HG03432 (cell line): ENCODE measurements around the gene ARL14EPL.

Source experiments
- ATAC-seq: cut with Tn5 transposase; IDR thresholded peaks from one replicate; pipeline ENCODE4 v1.9.1; 2021; ENCODE audit warnings: mild to moderate bottlenecking, moderate library complexity; ENCODE audit not compliant: unreplicated experiment

The ARL14EPL gene

DNA sequence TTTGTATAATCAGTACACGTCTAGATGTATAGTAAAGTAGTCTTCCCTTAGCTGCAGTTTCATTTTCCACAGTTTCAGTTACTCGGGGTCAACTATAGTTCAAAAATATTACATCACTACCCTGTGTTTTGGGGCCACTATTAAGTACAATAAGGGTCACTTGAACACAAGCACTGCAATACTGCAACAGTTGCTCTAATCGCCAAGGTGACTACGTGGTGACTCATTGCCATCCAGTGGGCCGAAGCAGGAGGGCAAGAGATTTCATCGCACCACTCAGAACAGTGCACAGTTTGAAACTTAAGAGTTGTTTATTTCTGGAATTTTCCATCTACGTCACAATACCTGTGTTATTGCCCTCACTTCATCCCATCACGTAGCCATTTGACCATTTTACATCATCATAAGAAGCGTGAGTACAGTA lies at the start of gene ARL14EPL:
Gene ARL14EPL (plus strand): TSS at position 379 of the 424 bp plus-strand sequence. CDS start 18,994 bp downstream, outside the sequence.
- ATAC-seq = peak; percentile 73

DNA sequence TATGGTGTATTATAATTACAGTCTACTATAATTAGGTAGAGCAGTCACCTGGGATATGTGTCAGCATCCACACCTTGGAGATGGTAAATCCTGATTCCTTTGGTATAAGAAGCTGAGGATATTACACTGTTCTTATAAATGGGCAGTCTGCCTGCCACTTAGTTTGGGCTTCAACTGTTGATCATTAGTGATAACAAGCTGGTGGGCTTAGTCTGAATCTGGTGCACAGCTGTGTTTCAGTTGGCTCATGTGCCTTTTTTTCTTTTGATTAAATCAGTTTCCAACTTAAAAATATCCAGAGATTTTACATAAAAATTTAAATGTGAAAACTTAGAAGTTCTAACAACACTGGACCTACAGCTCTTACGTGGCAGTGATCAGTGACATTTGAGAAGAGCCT lies 48.8 kb upstream of the ARL14EPL start:
- ATAC-seq = no peak

DNA sequence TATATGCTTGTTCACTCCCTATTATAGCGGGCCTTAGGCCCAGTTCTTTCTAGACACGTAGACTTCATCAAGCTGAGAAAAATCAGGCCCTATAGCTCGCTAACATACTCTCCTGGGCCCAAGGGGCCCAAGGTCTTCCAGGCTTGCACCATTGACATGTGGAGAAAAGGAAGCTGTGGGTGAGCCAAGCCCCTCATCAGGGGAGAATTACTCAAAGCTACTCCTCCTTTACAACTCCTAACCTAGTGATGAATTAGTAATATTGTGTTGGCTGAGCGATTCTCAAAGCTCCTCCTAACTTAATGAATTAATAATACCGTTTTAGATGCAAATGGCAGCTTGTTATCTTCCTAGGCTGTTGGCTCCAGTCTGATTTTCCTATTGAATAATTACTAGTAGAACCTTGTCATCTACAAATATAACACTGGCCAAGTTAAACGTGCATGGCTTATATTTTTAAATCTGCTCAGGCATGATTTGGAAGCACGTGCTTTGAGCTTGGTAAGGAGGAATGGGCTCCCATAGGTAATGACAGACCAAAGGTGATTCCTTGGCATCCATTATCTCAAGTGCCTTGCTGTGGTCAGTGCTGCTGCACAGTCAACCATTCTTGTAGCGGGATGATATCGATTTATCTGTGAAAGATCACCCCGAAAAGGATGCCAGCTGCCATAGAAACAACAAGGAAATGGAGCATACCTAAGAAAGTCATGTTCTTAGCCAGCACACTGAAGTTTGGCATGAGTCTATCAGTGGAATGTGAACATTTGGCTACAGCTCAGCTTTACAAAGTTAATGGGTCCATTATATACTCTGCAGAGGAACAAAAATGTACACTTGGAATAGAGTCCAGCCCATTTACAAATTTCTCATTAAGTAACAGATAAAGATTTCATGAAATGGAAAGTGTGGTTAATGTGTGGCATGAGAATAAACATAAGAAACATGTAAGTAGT lies 46.2 kb upstream of the ARL14EPL start:
- ATAC-seq = no peak

DNA sequence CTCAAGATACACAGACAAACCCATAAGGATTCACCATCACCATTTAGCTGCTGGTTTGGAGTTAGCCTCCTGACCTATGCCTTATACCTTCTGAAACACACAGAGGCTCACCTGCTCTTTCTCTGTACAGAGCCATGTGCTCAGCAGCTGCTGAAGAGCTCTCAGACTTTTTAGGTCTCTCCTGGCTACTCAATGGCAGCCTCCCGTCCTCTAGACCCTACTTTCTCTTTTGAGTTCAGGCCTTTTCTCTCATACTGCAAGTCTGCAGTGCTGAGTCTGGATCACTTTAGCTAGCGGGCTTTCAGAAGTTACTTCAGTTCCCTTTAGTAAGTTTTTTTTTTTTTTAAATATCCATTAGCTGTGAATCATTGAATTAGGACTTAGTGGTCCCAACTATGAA lies 44.3 kb upstream of the ARL14EPL start:
- ATAC-seq = no peak

DNA sequence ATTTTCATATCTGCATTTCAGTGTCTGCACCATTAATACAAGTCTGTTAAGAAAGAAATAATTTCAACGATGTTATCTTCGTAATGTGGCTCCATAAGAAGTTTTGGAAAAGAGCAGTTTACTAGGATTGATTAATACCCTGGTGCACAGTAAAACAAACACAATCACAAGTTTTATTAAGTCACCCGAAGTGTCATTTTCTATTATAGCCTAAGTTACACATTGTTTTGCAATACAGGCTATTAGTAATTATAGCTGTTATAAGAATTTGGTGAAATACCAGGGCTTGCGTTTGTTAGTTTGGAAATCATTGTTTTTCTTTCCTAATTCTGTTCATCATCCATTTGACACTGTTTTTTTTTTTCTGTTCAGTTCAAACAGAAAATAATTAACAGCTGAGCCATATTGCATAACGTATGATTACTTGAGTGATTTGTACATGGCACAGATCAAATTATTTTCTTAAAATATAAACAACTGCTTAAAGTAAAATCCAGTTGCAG lies 39.4 kb upstream of the ARL14EPL start:
- ATAC-seq = no peak

DNA sequence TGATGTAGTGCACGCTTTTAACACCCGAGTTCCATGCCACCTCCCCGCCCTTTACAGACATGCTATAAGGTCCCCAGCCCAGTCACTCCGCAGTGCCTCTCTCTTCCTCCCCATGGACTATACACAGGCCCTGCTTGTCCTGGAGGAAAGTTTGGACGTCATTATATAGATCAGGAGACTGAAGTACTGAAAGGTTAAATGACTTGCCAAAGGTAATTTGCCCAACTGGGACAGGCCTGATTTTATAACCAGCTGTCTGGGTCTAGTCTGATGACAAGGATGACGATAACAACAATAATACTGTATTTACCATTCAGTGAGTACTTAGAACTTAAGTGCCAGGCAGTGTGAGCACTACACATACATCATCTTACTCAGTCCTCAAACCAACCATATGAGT lies 36.9 kb upstream of the ARL14EPL start:
- ATAC-seq = no peak

DNA sequence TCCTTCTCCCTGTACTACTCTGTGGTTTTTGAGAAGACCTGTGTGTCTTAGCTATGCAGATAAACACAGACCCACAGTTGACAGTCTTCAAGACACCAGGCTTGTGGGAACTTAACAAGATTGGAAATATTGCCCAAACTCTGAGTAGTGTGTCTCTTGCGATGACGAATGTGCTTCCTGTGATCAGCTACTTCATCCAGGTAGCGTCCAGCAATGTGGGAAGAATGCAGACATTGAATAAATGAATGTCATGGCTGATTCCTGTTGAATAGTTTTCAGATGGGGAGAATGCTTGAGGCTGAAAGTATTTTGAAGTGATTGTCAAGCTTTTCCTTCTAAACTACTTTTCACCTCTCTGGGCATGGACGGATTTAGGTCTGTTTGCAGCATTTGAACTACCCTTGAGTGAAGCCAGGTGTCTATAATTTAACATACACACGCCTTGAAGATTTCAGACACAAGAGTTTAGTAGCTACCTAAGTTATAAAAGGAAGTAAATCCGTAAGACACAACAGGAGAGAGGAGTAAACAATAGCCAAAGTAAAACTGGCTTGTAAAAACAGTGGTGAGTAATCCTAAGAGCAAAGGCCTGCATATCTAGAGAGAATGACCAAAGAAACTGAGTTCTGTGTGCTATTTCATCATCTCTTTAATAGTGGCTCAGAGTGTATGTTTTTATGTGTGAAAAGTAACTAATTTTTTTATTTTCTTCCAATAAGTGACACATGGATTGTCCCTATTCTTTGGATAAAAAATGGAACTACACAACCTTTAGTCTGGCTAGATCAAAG lies 30.0 kb upstream of the ARL14EPL start:
- no peak for ATAC-seq

DNA sequence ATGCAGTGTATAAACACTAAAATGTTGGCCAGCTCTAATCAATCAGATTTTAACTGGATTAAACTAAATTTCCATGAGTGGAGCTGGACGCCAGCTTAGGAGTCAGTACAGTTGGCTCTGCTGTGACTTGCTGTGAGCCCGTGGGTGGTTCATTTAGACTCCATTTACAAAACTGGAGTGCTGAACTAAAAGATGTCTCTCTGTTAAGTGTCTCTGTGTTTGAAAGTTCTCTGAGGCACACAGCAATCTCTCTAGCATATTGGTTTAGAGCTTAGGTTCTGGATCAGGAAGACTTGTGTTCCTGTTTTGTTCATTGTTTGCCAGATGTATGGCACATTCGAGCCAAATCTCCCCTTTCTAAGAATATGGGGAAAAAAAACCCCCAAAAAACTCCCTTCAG lies 28.0 kb upstream of the ARL14EPL start:
- ATAC-seq = no peak

DNA sequence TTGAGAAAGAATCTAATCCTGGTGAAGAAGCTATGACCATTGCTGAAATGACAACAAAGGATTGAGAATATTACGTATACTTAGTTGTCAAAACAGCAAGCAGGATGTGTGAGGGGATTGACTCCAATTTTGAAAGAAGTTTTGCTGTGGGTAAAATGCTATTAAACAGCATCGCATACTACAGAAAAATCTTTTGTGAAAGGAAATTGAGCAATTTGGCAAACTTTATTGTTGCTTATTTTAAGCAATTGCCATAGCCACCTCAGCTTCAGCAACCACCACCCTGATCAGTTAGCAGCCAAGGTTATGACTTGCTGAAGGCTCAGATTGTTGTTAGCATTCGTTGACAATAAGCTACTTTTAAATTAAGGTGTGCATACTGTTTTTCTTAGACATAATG lies 22.5 kb upstream of the ARL14EPL start:
- ATAC-seq = no peak

DNA sequence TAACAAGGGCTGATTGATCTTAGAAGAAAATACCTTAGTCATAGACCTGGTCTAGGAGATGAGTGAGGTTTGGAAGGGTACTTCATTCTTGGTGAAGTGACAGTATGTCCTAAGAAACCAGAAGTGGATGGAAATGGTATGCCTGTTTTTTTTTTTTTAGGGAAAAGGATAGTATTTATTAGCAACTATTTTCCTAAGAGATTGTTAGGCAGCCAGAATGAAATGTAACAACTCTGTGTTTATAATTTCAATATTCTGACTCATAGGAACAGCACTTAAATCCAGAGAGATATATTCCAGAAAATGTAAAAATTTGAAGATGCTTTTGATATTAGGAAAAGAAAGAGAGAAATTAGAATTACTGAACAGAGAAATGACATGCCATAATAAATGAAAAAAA lies 21.2 kb upstream of the ARL14EPL start:
- no peak for ATAC-seq

DNA sequence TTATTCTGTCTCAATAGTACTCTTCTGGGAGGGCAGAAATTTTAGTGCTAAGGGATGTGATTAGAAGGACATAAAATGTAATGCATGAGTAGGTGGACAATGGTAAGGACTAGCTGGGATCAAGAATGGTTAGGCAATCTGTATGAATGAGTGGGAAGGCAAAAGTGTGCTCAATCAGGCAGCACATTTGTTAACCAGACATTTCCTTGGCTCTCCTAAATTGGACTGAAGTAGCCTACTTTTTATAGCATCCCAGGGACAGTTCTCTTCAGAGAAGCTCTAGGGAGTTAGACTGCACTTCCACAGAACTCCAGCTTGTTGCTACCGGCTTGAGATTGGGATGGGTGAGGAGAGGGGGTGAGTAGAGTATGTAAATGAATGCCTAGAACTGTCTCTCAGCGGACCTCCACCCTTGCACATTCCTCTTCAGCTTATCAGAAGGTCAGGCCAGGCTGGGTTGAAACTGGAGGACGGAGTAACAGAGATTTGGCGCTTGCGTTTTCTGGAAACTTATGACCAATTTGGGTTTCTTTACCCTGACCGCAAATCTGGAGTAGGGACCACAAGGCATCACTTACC lies 19.0 kb upstream of the ARL14EPL start:
- ATAC-seq = no peak

DNA sequence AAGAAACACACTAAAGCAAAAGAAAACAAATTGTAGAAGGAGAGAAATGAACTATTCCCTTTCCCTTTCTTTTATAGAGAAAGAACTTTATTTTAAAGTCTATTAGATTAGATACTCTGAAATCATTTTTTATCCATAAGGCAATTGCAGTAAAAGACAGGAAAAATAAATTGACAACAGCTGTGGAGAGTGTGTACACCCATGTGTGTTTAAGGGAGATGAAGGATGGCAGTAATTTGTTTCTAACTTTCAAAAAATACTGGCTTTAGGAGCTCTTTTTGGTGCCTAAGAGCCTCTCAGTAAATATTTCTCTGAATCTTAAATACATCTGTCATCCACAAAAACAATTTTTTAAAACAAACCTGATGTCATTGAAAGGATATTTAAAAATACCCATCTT lies 18.3 kb upstream of the ARL14EPL start:
- no peak for ATAC-seq

DNA sequence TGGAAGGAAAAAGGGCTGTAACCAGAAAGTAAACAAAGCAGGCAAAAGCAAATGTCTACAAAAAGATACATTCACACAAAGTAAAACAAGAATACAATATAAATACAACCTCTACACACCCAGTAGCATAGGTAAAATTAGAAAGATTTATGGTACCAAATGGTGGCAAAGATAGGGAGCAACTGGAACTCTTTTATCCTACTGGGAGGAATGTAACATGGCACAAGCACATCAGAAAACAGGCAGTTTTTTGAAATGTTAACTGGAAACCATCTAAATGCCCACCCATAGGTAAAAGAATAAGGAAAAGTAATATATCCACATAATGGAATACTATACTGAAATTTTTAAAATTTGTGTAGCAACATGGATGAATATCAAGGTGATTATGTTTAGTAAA lies 8.7 kb upstream of the ARL14EPL start:
- no peak for ATAC-seq

DNA sequence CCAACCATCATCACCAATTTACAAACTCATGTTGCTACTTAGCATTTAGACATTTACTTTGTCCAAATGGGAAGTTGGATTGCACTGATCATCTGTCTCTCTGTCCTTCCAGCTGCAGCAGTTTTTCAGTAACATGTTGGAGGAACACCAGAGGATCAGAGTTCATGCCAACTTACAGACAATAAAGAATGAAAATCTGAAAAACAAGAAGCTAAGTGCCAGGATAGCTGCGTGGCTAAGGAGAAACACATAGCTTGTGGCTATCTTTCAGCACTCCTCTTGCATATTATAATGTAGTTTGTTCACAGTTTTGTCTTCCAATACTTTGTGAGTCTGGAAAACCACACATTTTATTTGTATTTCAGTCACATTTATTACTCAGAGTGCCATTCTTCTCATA lies 6.4 kb upstream of the ARL14EPL start:
- ATAC-seq = no peak

DNA sequence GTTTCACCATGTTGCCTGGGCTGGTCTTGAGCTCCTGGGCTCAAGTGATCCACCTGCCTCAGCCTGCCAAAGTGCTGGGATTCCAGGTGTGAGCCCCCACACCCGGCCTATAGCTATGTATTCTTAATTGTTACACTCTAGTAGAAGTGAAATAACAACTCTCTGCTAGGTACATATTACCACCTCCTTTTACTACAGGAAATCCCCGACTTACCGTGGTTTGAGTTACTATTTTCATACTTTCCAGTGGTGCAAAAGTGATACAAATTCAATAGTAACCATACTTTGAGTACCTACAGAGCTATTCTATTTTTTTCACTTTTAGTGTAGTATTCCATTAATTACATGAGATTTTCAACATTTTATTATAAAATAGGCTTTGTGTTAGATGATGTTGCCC lies 719 bp downstream of the ARL14EPL start:
- peak; percentile 51 for ATAC-seq

DNA sequence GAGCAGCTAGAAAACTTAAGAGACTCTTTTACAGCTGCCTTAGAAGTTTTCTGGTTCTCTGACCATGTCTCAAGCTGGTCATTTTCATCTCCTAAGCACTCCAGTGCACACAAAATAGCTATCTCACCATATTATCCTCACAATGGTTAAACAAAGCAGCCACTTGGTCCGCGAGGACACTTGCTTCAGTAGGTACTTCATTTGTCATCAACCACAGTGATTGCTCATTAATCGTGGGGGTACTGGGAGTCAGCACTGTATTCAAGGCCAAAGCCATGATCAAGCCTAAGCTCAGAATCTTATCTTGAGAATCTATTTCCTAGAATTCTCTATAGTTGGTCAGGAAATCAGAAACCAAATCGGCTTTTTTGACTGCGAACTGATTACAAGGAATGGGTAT lies 2.9 kb downstream of the ARL14EPL start:
- no peak for ATAC-seq

DNA sequence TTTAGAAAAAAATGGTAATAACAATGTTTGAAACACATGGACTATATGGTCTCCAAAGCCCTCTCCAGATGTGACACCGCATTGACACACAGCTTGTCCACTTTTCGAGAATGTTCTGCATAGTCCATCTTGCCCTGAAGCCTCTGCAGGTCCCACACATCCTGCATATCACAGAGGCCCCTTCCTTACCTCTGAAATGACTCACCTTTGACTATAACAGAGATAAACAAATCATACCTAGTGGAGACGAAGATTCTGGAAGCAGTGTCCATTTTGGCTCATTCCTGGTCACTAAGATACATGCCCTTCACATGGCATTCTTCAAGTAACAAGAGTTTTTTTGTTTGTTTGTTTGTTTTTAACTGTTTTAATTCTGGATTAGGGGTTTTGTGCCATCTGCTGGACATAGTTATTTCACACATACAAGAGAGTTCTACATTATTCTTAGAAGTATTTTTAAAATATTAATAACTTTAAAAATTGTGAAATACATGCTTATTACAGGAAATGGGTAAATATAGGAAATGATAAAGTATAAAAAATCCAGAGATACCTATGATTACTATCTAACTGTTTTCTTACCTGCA lies 5.1 kb downstream of the ARL14EPL start:
- no peak for ATAC-seq

DNA sequence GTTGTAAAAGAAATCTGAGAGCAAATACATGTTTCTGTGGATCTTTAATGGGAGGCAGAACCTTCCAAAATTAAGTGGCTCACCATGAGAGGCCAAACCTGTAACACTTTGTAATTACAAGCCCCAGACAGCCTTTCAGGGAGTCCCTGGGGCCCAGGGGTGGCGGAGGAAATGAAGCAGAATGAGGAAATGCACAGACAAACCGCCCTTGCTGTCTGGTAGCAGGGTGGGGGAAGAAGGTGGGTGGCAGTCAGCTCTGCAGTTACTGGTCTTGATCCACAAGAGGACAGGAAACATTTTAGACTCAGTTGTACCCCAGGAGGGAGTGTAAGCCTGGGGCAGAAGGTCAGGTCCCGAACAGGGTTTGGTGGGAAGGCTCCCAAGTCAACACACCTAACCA lies 6.5 kb downstream of the ARL14EPL start:
- ATAC-seq = peak; percentile 86

DNA sequence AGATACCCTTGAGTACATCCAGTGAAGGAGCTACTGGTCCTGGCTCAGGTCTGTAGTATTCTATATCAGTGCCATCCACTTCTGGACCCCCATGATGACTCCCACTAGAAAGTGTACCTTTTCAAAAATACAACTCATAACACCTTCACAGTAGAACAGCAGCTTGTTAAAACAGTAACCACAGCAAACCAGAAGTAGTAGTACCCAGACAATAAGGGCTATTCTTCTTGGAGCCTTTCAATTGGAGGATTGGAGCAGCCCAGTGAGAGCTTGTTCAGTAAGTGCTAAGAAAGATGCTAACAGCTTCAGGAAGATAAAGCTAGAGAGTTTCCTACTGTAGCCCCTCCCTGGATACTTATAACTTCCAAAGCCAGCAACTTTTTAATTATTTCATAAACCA lies 10.1 kb downstream of the ARL14EPL start:
- ATAC-seq = no peak

DNA sequence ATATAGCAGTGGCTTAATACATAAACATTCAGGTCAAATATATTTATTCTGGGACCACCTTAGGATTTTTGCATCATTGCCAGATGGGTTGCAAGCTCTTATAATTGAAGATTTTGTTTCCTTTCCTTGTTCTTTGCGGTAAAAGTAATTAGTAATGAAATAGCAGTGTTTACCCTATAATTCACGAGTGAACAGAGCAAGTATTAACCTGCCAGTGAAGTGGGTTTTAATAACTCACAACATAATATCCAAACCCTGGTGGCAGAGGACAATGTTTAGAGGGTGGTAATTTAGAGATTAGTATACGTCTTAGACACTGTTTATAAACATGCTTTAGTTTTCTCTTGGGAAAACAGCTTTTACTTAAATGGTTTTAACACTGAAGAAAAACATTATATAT lies 11.8 kb downstream of the ARL14EPL start:
- ATAC-seq = no peak

DNA sequence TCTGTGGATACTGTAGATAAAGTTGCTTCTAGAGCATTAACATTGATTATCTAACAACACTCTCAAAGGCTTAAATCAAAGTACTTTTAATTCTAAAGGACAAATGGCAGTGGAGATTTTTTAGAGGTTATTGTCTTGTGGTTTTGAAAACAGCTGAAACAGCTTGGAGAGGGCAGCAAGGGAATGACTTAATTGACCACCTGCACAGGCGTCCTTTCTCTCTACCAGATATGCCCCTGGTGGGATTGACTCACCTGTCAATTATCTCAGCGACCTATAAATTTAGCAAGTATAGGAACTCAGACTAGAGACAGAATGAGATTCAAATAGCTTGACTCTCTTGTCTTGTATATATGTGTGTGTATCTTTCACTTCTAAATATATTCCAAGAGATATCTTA lies 13.5 kb downstream of the ARL14EPL start:
- ATAC-seq = no peak
